Measurements from ENCODE around the gene B4GALNT3. TPM values are rescaled to one million over a fixed set of nuclear protein-coding genes. Genes with fewer than 3 reads are reported as not detected.

B4GALNT3 gene
- polyA plus RNA-seq, 1 donor = 13.8 TPM

GRCh38 chr12:508795-509194, 49.1 kb downstream of the B4GALNT3 start:
- DNase-seq (ENCODE audit: low read depth) = no peak

DNA sequence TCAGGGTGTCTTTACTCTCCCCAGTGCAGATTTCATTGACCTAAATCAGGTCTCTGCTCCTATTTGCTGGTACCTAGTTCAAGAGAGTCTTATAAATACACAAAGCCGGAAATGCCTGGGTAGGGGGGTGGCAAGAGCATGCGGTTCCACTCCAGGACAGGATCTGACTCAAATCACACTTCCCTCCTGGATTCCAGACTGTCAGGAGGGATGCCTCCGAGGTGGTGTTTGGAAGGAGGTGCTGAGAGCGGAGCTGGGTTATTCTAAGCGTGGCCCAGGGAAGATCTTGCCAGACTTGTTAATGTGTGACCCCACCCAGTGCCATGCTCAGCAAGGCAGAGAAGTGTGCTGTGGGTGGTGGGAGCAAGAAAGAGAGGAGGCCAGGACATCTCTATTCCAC, 49.8 kb downstream of the B4GALNT3 start:
- DNase-seq (ENCODE audit: low read depth) = no peak

DNA sequence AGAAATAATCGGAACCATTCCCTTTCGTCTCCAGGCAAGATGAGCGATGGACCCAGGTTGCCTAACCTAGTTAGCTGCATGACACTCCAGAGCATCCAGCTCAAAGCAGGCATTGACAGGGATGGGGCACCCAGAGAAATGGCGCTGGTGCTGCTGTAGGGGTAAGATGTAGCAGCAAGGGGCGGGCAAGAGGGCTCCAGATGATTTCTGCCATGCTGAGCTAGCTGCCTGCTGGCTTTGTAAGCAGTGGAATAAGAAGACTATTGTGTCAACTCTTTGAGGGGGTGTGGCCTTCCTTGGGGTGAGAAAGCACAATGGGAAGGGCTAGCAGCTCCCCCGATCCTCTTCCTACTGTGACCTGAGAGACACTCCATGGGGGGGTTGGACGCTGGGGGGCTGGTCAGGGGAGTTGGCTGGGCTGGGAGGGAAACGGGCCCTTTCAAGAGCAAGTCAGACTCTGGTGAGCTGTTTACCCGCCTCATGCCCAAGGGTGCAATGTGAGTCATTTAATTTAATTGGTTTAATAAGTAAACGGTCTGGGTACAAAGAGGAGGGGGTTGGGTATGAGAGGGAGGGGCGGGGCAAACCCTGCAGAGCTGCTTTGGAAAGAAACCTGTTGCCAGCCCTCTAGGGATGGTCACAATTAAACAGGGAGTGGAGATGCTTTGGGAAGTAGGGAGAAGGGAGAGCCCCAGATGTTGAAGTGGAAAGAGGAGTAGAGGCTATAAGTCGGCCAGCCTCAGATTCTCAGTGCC, 50.5 kb downstream of the B4GALNT3 start:
- no peak for DNase-seq (ENCODE audit: low read depth)

DNA sequence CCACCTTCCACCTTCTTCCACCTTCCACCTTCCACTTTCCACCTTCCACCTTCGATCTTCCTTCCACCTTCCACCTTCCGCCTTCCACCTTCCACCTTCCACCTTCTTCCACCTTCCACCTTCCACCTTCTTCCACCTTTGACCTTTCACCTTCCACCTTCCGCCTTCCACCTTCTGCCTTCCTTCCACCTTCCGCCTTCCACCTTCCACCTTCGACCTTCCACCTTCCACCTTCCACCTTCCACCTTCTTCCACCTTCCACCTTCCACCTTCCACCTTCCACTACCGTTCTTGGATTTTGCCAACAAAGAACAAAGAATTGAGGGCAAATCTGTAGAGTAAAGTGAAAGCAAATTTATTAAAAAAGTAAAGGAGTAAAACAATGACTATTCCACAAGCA, 53.2 kb downstream of the B4GALNT3 start:
- no peak for DNase-seq (ENCODE audit: low read depth)

GRCh38 chr12:513446-513845, 53.7 kb downstream of the B4GALNT3 start:
- DNase-seq (ENCODE audit: low read depth) = no peak

- DNase-seq (ENCODE audit: low read depth) = no peak
Measured at GRCh38 chr12:517538-517937, 57.8 kb downstream of the B4GALNT3 start.

- no peak for DNase-seq (ENCODE audit: low read depth)
Measured at GRCh38 chr12:520119-520518, 60.4 kb downstream of the B4GALNT3 start.

DNA sequence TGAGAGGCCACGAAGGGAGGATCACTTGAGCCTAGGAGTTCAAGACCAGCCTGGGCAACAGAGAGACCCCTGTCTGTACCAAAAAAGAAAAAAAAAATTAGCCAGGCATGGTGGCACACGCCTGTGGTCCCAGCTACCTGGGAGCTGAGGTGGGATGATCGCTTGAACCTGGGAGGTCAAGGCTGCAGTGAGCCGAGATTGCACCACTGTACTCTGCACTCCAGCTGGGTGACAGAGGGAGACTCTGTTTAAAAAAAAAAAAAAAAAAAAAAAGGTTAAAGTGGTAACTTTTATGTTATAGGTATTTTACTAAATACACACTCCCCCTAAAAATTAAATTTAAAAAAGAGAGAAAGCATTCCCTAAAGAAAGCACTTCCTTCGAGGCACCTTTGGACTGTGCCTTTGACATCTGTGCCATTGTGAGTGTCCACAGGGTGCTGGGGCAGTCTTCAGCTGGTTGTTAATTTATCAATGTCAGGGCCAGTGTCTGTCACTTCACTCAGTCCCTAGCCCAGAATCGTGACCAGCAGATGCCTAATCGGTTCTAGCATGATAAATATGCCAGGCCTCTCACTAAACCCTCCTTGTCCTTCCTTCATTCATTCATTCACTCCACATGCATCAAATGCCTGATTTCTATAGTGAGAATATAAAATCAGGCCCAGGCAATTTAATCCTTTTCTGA, 63.1 kb downstream of the B4GALNT3 start:
- no peak for DNase-seq (ENCODE audit: low read depth)

DNA sequence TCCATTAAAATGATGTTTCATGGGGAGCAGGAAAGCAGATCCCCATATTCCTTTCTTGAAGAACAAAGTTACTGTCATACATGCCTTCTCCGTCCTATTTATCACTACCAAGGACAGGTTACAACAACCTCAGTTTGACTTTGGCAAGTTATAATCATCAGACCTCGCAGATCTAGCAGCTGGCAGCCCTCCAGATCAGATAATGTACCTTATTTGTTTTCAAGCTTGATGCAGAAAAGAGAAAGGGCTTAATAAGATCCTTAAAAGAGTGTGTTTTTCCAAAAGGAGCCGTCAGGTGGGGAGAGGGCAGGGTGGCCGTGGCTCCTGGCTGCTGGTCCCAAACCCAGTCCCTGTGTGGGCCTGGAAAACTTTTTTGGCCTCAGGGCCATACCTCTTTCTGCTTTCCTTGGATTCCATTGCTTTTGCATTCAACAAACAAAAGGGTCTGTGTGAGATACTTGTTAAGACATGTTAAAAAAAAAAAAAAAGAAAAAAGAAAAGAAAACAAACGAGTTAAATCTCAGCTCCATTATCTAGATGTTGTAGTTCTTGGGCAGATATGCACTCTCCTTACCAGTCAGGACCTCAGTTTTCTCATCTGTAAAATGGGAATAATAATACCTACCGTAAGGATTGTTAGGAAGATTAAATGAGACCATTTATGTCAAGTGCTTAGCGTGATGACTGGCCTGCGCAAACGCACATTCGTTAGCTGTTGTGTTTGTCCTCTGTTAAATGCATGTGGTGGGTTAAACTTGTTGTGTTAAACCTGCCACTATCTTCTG, 64.6 kb downstream of the B4GALNT3 start:
- DNase-seq (ENCODE audit: low read depth) = no peak

DNA sequence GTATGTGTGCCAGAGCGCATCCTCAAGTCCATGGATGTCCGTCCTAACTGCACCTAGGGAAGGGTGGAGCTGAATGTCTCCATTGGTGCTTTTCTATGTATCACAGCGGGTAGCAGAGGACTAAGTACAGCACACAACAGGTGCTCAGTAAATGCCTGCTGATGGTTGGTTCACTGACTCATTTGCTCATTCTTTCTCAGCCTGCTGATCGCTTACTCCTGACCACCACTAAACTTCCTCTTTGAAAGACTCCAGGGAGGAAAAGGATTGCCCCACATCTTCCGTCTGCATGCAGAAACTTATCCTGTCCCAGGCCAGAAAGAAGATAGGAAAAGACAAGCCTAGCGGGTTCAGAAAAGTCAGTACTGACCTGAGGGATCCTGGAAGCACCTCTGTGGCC, 66.3 kb downstream of the B4GALNT3 start:
- no peak for DNase-seq (ENCODE audit: low read depth)

GRCh38 chr12:527241-527640, 67.5 kb downstream of the B4GALNT3 start:
- DNase-seq (ENCODE audit: low read depth) = no peak

- DNase-seq (ENCODE audit: low read depth) = no peak
Measured at GRCh38 chr12:527729-528128, 68.0 kb downstream of the B4GALNT3 start.

GRCh38 chr12:530308-530707, 70.6 kb downstream of the B4GALNT3 start:
- DNase-seq (ENCODE audit: low read depth) = no peak

DNA sequence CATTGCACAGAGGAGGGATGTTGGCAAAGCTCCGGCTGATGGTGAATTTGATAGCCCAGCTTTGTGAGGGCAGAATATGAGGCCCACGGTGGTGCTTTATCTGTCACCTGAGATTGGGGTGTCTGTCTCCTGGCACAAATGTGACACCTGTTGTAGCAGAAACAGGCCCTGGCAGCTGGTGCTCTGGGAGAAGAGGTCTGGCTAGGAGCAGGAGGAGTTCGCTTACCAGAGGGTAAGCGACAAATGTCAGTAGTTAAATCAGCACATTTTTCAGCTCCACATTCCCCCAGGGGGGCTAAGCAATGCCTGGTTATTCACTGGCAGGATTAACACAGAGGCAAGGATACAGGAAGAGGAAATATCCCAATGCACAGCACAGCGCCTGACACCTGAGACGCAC, 71.1 kb downstream of the B4GALNT3 start:
- no peak for DNase-seq (ENCODE audit: low read depth)

DNA sequence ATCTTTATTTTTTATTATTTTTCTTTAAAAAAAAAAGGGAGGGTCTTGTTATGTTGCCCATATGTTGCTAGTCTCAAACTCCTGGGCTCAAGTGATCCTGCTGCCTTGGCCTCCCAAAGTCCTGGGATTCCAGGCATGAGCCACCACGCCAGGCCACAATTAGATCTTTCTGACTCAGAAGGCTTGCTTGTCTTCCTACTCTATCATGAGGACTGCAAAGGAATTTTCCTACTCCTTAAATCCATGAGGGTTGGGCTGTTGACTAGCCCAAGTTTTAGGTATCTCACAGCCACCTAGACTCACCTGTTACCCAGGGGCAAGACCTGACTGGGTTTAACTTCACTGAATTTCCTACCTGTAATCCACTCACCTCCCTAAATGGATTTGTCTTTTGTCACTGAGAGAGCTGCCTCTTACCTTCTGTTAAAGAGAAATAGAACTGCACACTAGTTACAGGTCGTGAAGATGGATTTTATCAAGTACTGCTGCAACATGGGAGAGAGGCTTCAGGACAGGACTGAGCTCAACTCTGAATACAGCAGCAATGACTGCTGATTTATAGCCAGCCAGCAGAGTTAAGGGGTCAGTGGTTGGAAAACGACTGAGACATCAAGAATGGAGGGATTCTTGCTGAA, 72.3 kb downstream of the B4GALNT3 start:
- DNase-seq (ENCODE audit: low read depth) = no peak

DNA sequence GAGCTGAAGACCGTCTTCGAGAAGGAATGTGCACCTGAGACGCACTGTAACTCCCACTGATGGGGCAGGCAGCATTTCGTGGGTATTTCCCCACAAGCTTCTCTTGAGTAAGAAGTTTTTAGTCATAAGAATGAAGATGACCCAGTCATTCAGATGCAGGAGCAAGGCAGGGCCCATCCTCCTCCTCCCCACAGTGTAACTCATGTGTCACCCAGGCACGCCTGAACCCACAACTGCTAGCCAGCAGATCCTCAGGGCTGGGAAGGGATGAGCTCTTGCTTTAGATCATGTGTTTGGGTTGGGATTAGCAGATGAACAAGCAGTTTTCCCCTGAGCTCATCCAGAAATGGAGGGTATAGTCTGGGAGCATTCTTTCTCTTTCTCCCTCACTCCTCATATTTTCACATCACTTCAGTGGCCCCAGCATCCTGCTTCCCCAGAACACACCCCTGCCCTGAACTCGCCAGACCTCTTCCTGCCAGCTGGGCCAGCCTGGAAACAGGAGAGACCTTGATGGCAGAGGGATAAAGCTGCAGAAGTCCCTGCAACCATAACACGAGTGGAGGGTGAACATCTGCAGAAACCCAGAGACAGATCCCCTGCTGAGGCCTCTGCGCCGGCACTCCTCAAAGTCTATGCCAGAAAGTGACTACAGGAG, 73.3 kb downstream of the B4GALNT3 start:
- DNase-seq (ENCODE audit: low read depth) = no peak

GRCh38 chr12:533718-534117, 74.0 kb downstream of the B4GALNT3 start:
- no peak for DNase-seq (ENCODE audit: low read depth)

GRCh38 chr12:534216-534615, 74.5 kb downstream of the B4GALNT3 start:
- no peak for DNase-seq (ENCODE audit: low read depth)

DNA sequence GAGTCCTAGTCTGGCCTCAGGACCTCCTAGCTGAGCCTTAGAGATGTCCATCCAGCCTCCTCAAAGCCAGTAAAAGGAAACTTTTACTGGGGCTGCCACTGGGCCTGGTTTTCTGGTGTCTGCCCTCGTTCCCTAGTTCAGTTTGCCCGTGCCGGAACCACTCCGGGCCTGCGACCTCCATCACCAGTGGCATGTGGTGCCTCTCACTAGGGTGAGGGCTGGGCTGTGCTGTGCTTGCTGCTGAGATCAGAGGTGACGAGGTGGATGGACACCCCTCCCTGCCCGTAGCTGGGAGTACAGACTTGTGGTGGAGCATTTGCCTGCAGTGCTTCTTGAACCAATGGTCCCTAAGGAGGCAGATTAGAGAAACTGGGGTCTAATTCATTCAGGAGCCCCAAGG, 75.7 kb downstream of the B4GALNT3 start:
- DNase-seq (ENCODE audit: low read depth) = no peak

DNA sequence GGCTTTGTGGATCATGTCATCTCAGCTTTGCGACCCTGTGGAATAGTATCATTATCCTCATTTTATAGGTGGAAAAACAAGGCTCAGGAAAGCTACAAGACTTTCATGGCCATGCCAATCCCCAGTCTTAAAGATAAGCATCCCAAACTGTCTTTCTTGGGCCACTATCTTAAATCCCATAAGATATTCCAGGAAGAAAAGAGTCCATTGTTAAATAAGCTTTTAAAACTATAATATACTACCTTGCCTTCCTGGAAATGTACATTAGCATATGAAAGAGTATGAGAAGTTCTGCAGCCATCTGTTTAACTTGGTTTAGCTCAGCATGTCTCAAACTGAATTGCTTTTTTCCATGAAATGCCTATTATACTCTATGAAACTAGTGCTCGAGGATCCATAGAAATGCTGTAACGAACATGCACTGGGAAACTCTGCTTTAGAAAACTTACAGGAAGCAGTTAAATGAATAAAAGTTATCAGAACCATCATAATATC, 77.1 kb downstream of the B4GALNT3 start:
- DNase-seq (ENCODE audit: low read depth) = no peak

DNA sequence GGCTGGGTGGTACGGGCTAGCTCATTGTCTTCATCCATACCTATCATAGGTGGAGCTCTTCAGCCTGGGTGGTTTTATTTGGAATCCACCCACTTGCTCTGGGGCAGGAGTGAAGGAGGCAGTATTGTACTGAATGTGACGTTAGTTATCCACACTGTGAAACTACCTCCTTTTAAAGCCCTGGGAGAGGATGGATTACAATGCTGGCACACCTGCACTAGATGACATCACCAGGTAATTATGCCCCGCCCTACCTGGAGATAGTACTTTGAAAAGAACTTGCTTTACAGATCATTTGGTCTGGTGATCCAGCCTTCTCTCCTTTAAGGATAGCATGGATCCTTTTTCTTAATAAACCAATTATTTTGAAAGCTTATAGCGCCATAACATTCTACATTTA, 78.0 kb downstream of the B4GALNT3 start:
- DNase-seq (ENCODE audit: low read depth) = no peak

All from forelimb muscle (tissue), 1 donor.